Loucy (cell line): Measurements from ENCODE around the gene ATP8A2.

Experiments
- H2AFZ ChIP-seq: fragments of 200-600 bp; sonication (generic); 2 replicates; pipeline ENCODE4 v1.6.0; 2016; ENCODE audit warnings: antibody characterized with exemption, mild to moderate bottlenecking, low read length, moderate library complexity
- H3F3A ChIP-seq: fragments of 200-600 bp; 2 replicates; pipeline ENCODE4 v1.6.0; 2016; ENCODE audit warnings: antibody characterized with exemption, low read depth, mild to moderate bottlenecking
- H3K27me3 ChIP-seq: fragments of 200-600 bp; sonication (generic); 2 replicates; pipeline ENCODE4 v1.6.1; 2014; ENCODE audit warnings: low read length, mild to moderate bottlenecking; ENCODE audit not compliant: insufficient read depth, poor library complexity, severe bottlenecking
- H3K36me3 ChIP-seq: fragments of 200-600 bp; sonication (generic); 2 replicates; pipeline ENCODE4 v1.6.1; 2016; ENCODE audit warnings: low read length; ENCODE audit not compliant: insufficient read depth
- H3K4me1 ChIP-seq: fragments of 200-600 bp; sonication (generic); 2 replicates; pipeline ENCODE4 v1.5.1; 2014; ENCODE audit warnings: low read length, mild to moderate bottlenecking; ENCODE audit not compliant: insufficient read depth, poor library complexity, severe bottlenecking
- H3K4me2 ChIP-seq: fragments of 200-600 bp; sonication (generic); 2 replicates; pipeline ENCODE4 v1.6.0; 2014; ENCODE audit warnings: antibody characterized with exemption, low read length, low read depth, mild to moderate bottlenecking; ENCODE audit not compliant: poor library complexity, severe bottlenecking
- H3K4me3 ChIP-seq: fragments of 200-600 bp; sonication (generic); 2 replicates; pipeline ENCODE4 v1.5.1; 2014; ENCODE audit warnings: low read length, mild to moderate bottlenecking, mixed read lengths; ENCODE audit not compliant: poor library complexity, severe bottlenecking
- H3K79me2 ChIP-seq: fragments of 200-600 bp; sonication (generic); 2 replicates; pipeline ENCODE4 v1.6.1; 2014; ENCODE audit warnings: low read length; ENCODE audit not compliant: insufficient read depth
- H3K9ac ChIP-seq: fragments of 200-600 bp; sonication (generic); 2 replicates; pipeline ENCODE4 v1.6.0; 2014; ENCODE audit warnings: mild to moderate bottlenecking, low read depth, low read length, moderate library complexity; ENCODE audit not compliant: poor library complexity, severe bottlenecking
- H3K9me2 ChIP-seq: fragments of 200-600 bp; sonication (generic); replicated peaks from 2 replicates; pipeline ENCODE4 v1.6.1; 2016; ENCODE audit warnings: low read depth, low read length, mixed read lengths
- H3K9me3 ChIP-seq: fragments of 200-600 bp; sonication (generic); 2 replicates; pipeline ENCODE4 v1.6.1; 2014; ENCODE audit warnings: mild to moderate bottlenecking, antibody characterized with exemption, low read length, low read depth; ENCODE audit not compliant: insufficient read depth
- H4K20me1 ChIP-seq: fragments of 200-600 bp; sonication (generic); 2 replicates; pipeline ENCODE4 v1.6.0; 2014; ENCODE audit warnings: antibody characterized with exemption, low read length, mild to moderate bottlenecking; ENCODE audit not compliant: insufficient read depth, poor library complexity, severe bottlenecking
- CTCF ChIP-seq: fragments of 200-600 bp; sonication (generic); conservative IDR thresholded peaks from 2 replicates; pipeline ENCODE4 v1.5.1; 2014; ENCODE audit warnings: mild to moderate bottlenecking, antibody characterized with exemption, low read length
- EZH2phosphoT487 ChIP-seq: fragments of 200-600 bp; IDR thresholded peaks from 2 replicates; pipeline ENCODE4 v1.6.1; 2018; ENCODE audit warnings: antibody characterized with exemption, mild to moderate bottlenecking, moderate library complexity, borderline replicate concordance

ATP8A2 gene

DNA sequence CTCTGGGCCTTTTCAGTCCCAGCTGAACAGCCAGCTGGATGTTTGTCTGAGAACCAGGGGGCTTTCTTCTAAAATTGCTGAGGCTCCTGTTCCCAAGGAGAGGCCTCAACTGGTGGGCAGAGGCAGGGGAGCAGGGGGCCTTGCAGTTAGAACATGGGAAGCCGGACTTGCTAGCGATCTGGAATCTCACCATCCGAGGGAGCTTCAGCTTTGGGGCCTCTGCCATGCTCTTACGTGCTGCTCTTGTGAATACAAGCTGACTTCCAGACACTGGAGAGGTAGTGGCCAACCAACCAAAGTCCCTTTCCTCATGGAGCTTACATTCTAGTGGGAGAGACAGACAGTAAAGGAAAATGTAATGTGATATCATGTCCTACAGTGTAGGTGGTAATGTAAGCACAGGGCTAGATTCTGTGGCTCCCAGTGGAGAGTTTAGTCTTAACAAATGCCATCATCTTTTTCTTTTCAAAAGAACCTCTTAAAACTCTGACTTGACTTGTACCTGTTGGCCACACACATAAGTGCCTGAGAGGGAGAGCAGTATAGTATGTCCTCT is 657.9 kb downstream of the ATP8A2 start:
- no peaks in the 10 kb centered on the region for H3K36me3 ChIP-seq
- H3K27me3 ChIP-seq, result no peaks in the 10 kb centered on the region
- no peaks in the 10 kb centered on the region for H3F3A ChIP-seq
- no peak overlapping the region for H3K4me3 ChIP-seq
- no peak overlapping the region for H2AFZ ChIP-seq
- H3K9me2 ChIP-seq, result no peaks in the 10 kb centered on the region
- no peaks in the 10 kb centered on the region for H3K79me2 ChIP-seq
- no peak overlapping the region for H3K4me2 ChIP-seq
- H3K9ac ChIP-seq, result no peak overlapping the region
- TF ChIP-seq EZH2phosphoT487 (no peak), CTCF (no peak)
- H4K20me1 ChIP-seq, result no peaks in the 10 kb centered on the region
- H3K9me3 ChIP-seq, result peaks cover 11% of the 10 kb centered on the region; the same call in 1 of the 2 replicates
- H3K4me1 ChIP-seq, result peaks cover 22% of the 10 kb centered on the region

DNA sequence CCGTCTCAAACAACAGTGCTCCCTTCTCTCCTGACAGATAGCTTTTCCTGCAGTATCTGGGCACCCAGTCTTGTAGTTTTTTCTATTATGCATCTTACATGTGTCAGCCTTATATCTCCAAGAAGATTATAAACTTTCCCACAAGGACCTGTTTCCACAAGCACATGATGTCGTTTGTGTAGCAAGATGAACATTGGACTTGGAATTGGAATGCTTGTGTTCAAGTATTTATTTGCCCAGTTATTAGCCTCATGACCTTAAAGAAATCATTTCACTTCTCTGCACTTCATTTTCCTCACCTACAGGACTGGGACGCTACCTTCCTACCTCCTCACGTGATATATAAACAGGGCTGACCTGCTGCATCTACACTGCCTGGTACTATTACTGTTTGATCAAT is 658.6 kb downstream of the ATP8A2 start:
- H3K4me1 ChIP-seq, result peaks cover 22% of the 10 kb centered on the region
- H3K4me2 ChIP-seq, result no peak overlapping the region
- H3K36me3 ChIP-seq, result no peaks in the 10 kb centered on the region
- H3K27me3 ChIP-seq, result no peaks in the 10 kb centered on the region
- H2AFZ ChIP-seq, result no peak overlapping the region
- H3K9me3 ChIP-seq, result peaks cover 11% of the 10 kb centered on the region; the same call in 1 of the 2 replicates
- no peaks in the 10 kb centered on the region for H3F3A ChIP-seq
- H3K9me2 ChIP-seq, result no peaks in the 10 kb centered on the region
- no peaks in the 10 kb centered on the region for H3K79me2 ChIP-seq
- H3K4me3 ChIP-seq, result no peak overlapping the region
- H3K9ac ChIP-seq, result no peak overlapping the region
- H4K20me1 ChIP-seq, result no peaks in the 10 kb centered on the region
- TF ChIP-seq EZH2phosphoT487 (no peak), CTCF (no peak)

- Histone ChIP-seq H4K20me1 (no peaks in the 10 kb centered on the region), H3K9me2 (no peaks in the 10 kb centered on the region), H3K9me3 (peaks cover 11% of the 10 kb centered on the region; the same call in 1 of the 2 replicates), H3K4me3 (no peak overlapping the region), H3K36me3 (no peaks in the 10 kb centered on the region), H2AFZ (peak overlapping the region; percentile 91; the same call in 1 of the 2 replicates), H3K9ac (no peak overlapping the region), H3K27me3 (no peaks in the 10 kb centered on the region), H3F3A (no peaks in the 10 kb centered on the region), H3K79me2 (no peaks in the 10 kb centered on the region), H3K4me1 (peaks cover 13% of the 10 kb centered on the region), H3K4me2 (no peak overlapping the region)
- TF ChIP-seq EZH2phosphoT487, result no peak
- TF ChIP-seq CTCF, result no peak
These were observed 662.2 kb downstream of the ATP8A2 start for GRCh38 chr13:26034018-26034417.
